Measurements from ENCODE around the gene VAT1.

- TF ChIP-seq CTCF (IDR thresholded peaks at IDR 0.05) (no peak), POLR2AphosphoS5 (IDR thresholded peaks at IDR 0.05) (no peak), POLR2A (IDR thresholded peaks at IDR 0.05) (no peak)
These were observed 2.8 kb downstream of the VAT1 start for GRCh38 chr17:43019418-43019817.

All from prostate gland (tissue), 2 donors.